HG02852 (cell line): Measurements from ENCODE around the gene TEP1.

Experiments
- ATAC-seq: cut with Tn5 transposase; IDR thresholded peaks from one replicate; pipeline ENCODE4 v1.9.1; 2021; ENCODE audit warnings: mild to moderate bottlenecking, moderate library complexity; ENCODE audit not compliant: unreplicated experiment

TEP1 gene

GRCh38 chr14:20434701-20435581 lies 21.6 kb upstream of the TEP1 start:
- ATAC-seq, result no peak

GRCh38 chr14:20429801-20430669 lies 16.7 kb upstream of the TEP1 start:
- no peak for ATAC-seq

GRCh38 chr14:20428802-20429201 lies 15.5 kb upstream of the TEP1 start:
- no peak for ATAC-seq

GRCh38 chr14:20428010-20428365 lies 14.7 kb upstream of the TEP1 start:
- ATAC-seq, result peak; percentile 46

GRCh38 chr14:20427231-20428009 lies 14.1 kb upstream of the TEP1 start:
- ATAC-seq, result peak; percentile 76

- ATAC-seq, result no peak
These were observed 11.6 kb upstream of the TEP1 start for GRCh38 chr14:20424851-20425250.

GRCh38 chr14:20422886-20423285 lies 9.6 kb upstream of the TEP1 start:
- ATAC-seq, result no peak

GRCh38 chr14:20421267-20421666 lies 8.0 kb upstream of the TEP1 start:
- ATAC-seq, result no peak

- ATAC-seq, result no peak
These were observed 6.1 kb upstream of the TEP1 start for GRCh38 chr14:20419419-20419818.

GRCh38 chr14:20418501-20418909 lies 5.2 kb upstream of the TEP1 start:
- ATAC-seq, result no peak

GRCh38 chr14:20417250-20418186 lies 4.2 kb upstream of the TEP1 start:
- no peak for ATAC-seq

GRCh38 chr14:20416223-20416622 lies 2.9 kb upstream of the TEP1 start:
- no peak for ATAC-seq

GRCh38 chr14:20415782-20416206 lies 2.5 kb upstream of the TEP1 start:
- peak; percentile 36 for ATAC-seq

GRCh38 chr14:20413744-20414082 lies 412 bp upstream of the TEP1 start:
- peak; percentile 52 for ATAC-seq

GRCh38 chr14:20412411-20412810 lies 890 bp downstream of the TEP1 start:
- ATAC-seq, result peak; percentile 45

- no peak for ATAC-seq
These were observed 4.1 kb downstream of the TEP1 start for GRCh38 chr14:20409226-20409625.

- no peak for ATAC-seq
These were observed 9.8 kb downstream of the TEP1 start for GRCh38 chr14:20403521-20403920.

- no peak for ATAC-seq
These were observed 12.2 kb downstream of the TEP1 start for GRCh38 chr14:20400965-20401593.

GRCh38 chr14:20400589-20400964 lies 12.7 kb downstream of the TEP1 start:
- no peak for ATAC-seq

- no peak for ATAC-seq
These were observed 15.8 kb downstream of the TEP1 start for GRCh38 chr14:20397511-20397910.
